WI38 (cell line): ENCODE results near the gene CAPG.

Experiments
- H3K4me3 ChIP-seq: 2 replicates; pipeline ENCODE4 v1.5.1; 2011; ENCODE audit warnings: low read depth, mild to moderate bottlenecking, control low read depth, low read length
- CTCF ChIP-seq: IDR thresholded peaks from 2 replicates; pipeline ENCODE4 v1.5.1; 2012; ENCODE audit warnings: low read depth, mild to moderate bottlenecking, control low read depth, low read length

CAPG gene

DNA sequence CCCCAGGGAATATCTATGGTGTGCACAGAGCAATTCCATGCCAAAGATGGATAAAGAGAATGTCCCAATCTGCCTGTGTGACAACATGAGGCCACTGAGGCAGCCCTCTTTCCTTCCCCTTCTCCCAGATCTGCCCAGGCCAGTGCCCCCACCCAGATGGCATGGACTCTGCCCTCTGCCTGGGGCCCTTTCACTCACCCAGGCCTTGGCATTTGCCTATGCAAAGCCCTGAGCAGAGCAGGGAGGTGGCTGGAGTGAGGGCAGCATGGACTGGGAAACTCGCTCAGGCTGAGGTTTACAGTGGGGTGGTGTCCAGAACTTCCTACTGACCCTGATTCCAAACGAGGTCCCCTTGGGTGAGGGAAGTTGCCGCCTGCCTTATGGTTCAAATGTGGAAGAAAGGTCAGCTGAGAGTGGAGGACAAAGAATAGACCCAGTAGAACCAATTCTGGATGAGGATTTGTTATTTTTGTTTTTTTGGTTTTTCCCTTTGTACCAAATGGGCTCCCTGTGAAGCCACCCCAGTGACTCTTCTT, 17.2 kb upstream of the CAPG start:
- H3K4me3 ChIP-seq, result no peak overlapping the region
- no peak for TF ChIP-seq CTCF

DNA sequence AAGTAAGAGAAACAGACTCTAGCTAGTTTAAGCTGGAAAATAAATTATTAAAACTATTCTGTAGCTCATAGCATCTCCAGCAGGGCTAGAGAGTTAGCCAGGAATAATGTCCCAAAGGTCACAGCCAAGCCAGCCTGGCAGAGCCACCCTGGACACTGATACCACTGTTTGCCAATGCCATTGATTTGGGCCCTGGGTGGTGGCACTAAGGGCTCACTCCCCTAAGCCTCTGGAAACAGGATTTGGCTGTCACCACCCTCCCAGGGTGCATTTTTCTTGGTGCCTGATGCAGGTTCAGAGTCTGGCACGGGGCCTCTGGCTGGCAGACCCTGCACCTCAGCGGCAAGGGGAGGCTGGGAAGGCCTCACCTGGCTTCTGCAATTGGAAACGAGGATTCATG, 15.4 kb upstream of the CAPG start:
- H3K4me3 ChIP-seq, result no peak overlapping the region
- TF ChIP-seq CTCF, result no peak

DNA sequence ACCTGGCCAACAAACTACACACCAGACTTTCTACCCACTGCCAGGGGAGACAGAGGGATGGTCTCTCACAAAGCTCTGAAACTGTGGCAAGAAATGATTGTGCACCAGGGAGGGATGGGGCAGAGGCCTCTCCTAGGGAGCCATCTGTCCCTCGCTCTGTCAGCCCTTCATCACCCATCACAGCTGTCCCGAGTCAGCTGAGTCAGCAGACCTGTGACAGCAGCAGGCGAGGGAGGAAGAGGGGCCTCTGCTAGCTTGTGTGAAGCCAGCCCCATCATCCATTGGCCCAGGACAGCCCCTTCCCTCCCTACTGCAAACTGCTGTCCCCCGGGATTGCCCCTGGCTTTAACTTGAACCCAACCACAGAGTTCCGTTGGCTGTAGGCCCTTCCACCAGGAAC, 13.4 kb upstream of the CAPG start:
- no peak for TF ChIP-seq CTCF
- H3K4me3 ChIP-seq, result no peak overlapping the region

DNA sequence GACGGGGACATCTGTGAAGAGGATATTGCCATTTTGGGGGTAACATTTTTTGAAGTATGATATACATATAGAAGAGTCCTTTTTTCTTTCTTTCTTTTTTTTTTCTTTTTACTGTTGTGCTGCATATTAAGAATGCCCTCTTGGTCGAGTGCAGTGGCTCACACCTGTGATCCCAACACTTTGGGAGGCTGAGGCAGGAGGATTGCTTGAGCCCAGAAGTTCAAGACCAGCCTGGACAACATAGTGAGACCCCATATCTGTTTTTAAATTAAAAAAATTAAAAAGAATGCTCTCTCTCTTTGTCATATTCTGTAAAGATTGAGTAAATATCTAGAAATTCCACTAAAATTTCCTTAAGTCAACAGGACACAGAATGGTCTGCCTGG, 11.9 kb upstream of the CAPG start:
- TF ChIP-seq CTCF, result no peak
- H3K4me3 ChIP-seq, result no peak overlapping the region

- no peak overlapping the region for H3K4me3 ChIP-seq
- no peak for TF ChIP-seq CTCF
Observed at GRCh38 chr2:85421260-85422071, 11.3 kb upstream of the CAPG start.

DNA sequence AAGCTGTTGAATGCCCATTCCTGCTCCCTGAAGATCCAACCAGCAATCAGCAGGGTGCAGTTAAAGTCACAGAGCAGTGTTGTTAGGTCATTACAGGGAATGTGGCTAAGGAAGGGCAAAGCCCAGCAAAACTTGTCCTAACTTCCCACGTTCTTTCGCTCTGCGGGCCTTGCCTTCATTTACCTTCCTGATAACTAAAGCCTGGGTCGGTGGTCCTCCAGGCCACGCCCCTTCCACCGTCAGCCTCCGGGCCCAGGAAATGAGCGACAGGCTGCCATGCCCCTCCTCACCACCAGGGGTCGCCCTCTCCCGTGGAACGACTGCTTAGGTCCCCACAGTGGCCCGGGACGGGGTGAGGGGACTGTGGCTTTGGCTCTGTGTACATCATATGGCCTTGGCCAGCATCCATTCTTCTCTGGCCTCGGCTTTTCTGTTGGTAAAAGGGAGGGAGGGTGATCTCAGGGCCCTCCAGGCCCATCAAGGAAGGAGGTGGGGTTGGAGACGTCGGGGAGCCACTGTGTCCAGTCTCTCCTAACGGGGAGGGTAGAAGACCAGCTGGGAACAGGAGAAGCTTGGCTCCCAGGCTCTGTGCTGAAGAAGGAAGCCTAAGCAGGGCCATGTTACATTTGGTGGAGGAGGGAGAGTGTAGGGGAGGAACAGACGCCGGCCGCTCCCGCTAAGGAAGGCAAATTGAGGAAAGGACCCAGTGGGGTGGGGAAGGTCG, 10.5 kb upstream of the CAPG start:
- TF ChIP-seq CTCF, result peak; percentile 81

More for the DNA sequence above, 10.5 kb upstream of the CAPG start:
- no peak overlapping the region for H3K4me3 ChIP-seq
